IMR-90 (cell line): ENCODE data around the gene MAB21L1. TPM values are rescaled to one million over a fixed set of nuclear protein-coding genes. Genes with fewer than 3 reads are reported as not detected.

Experiments
- ATAC-seq: fragments of 200-7000 bp; cut with Tn5 transposase; 2 replicates; pipeline ENCODE4 v1.9.1; 2020; ENCODE audit warnings: low read depth, mild to moderate bottlenecking, moderate library complexity
- BruUV-seq: library from RNA; stranded (reverse); fragments of 400-500 nt; replicated peaks from 2 replicates; lab custom pipeline; 2021; lab: Mats Ljungman, UMichigan
- CTCF ChIA-PET: fragments of 300-600 bp; formaldehyde crosslinking; extraction: SDS; loops from one replicate; lab custom pipeline; 2021; ENCODE audit warnings: antibody characterized with exemption; lab: Yijun Ruan, JAX
- POLR2A ChIA-PET: fragments of 300-600 bp; sonication (Branson Sonifier 250); formaldehyde crosslinking; loops from one replicate; lab custom pipeline; 2022; ENCODE audit warnings: antibody characterized with exemption; ENCODE audit not compliant: unreplicated experiment; lab: Charles Lee
- DNase-seq: peaks from one replicate; pipeline ENCODE4 v3.0.0; 2013
- H2AFZ ChIP-seq: replicated peaks from 2 replicates; pipeline ENCODE3; 2013; ENCODE audit warnings: low read length, mild to moderate bottlenecking; ENCODE audit not compliant: poor library complexity
- H2AK5ac ChIP-seq: 2 replicates; pipeline ENCODE4 v1.6.1; 2013; ENCODE audit warnings: low read depth, low read length, inconsistent platforms
- H2AK9ac ChIP-seq: replicated peaks from 2 replicates; pipeline ENCODE3; 2013; ENCODE audit warnings: mild to moderate bottlenecking, low read depth, low read length, moderate library complexity; ENCODE audit not compliant: poor library complexity
- H2BK120ac ChIP-seq: 2 replicates; pipeline ENCODE4 v1.6.1; 2013; ENCODE audit warnings: low read depth, low read length, inconsistent platforms
- H2BK15ac ChIP-seq: 3 replicates; pipeline ENCODE4 v1.6.1; 2013; ENCODE audit warnings: low read depth, low read length, inconsistent platforms
- H2BK20ac ChIP-seq: 2 replicates; pipeline ENCODE4 v1.6.1; 2013; ENCODE audit warnings: low read depth, mild to moderate bottlenecking, inconsistent platforms, low read length, moderate library complexity
- H2BK5ac ChIP-seq: 2 replicates; pipeline ENCODE4 v1.6.1; 2013; ENCODE audit warnings: mild to moderate bottlenecking, low read depth, low read length, inconsistent platforms; ENCODE audit not compliant: poor library complexity, severe bottlenecking
- H3K14ac ChIP-seq: replicated peaks from 2 replicates; pipeline ENCODE4 v1.6.1; 2013; ENCODE audit warnings: low read depth, low read length, inconsistent platforms
- H3K18ac ChIP-seq: 2 replicates; pipeline ENCODE4 v1.6.1; 2013; ENCODE audit warnings: low read depth, low read length, control low read depth
- H3K23ac ChIP-seq: 2 replicates; pipeline ENCODE4 v1.6.1; 2013; ENCODE audit warnings: low read depth, low read length, inconsistent platforms
- H3K27ac ChIP-seq: 2 replicates; pipeline ENCODE4 v1.5.1; 2013; ENCODE audit warnings: mild to moderate bottlenecking, control low read depth, low read length; ENCODE audit not compliant: insufficient read depth
- H3K27me3 ChIP-seq: 2 replicates; pipeline ENCODE4 v1.6.1; 2013; ENCODE audit warnings: low read length; ENCODE audit not compliant: control insufficient read depth, insufficient read depth
- H3K36me3 ChIP-seq: 2 replicates; pipeline ENCODE4 v1.6.1; 2013; ENCODE audit warnings: low read length, mixed read lengths; ENCODE audit not compliant: control insufficient read depth, insufficient read depth
- H3K4ac ChIP-seq: 2 replicates; pipeline ENCODE4 v1.6.1; 2013; ENCODE audit warnings: low read depth, low read length, inconsistent platforms
- H3K4me1 ChIP-seq: 2 replicates; pipeline ENCODE4 v1.6.1; 2013; ENCODE audit warnings: low read length, mixed read lengths; ENCODE audit not compliant: control insufficient read depth, insufficient read depth
- H3K4me2 ChIP-seq: 2 replicates; pipeline ENCODE4 v1.6.1; 2013; ENCODE audit warnings: low read depth, mild to moderate bottlenecking, control low read depth, low read length, moderate library complexity
- H3K4me3 ChIP-seq: 2 replicates; pipeline ENCODE4 v1.5.1; 2013; ENCODE audit warnings: low read depth, mild to moderate bottlenecking, control low read depth, low read length, moderate library complexity; ENCODE audit not compliant: insufficient read depth
- H3K56ac ChIP-seq: 2 replicates; pipeline ENCODE4 v1.6.1; 2013; ENCODE audit warnings: low read length, inconsistent platforms; ENCODE audit not compliant: insufficient read depth; ENCODE audit errors: extremely low read depth
- H3K79me1 ChIP-seq, 2 experiments: 2 replicates each; pipeline ENCODE4 v1.6.1; 2013; ENCODE audit warnings: low read length in 2 of 2, inconsistent platforms in 1 of 2, low read depth in 1 of 2
- H3K9ac ChIP-seq: 2 replicates; pipeline ENCODE4 v1.6.1; 2013; ENCODE audit warnings: low read depth, low read length, control low read depth
- H3K9me1 ChIP-seq: 2 replicates; pipeline ENCODE4 v1.6.1; 2013; ENCODE audit warnings: low read length, inconsistent platforms; ENCODE audit not compliant: insufficient read depth
- H3K9me3 ChIP-seq: 2 replicates; pipeline ENCODE4 v1.6.1; 2013; ENCODE audit warnings: low read length; ENCODE audit not compliant: control insufficient read depth, insufficient read depth
- H4K20me1 ChIP-seq: 2 replicates; pipeline ENCODE4 v1.6.1; 2013; ENCODE audit warnings: low read length, inconsistent platforms; ENCODE audit not compliant: insufficient read depth
- H4K5ac ChIP-seq: 2 replicates; pipeline ENCODE4 v1.6.1; 2013; ENCODE audit warnings: mild to moderate bottlenecking, low read depth, low read length, control low read depth
- H4K8ac ChIP-seq, 2 experiments: 2 replicates each; pipeline ENCODE4 v1.6.1; 2013; ENCODE audit warnings: low read depth in 2 of 2, low read length in 2 of 2, control low read depth in 1 of 2, inconsistent platforms in 1 of 2
- H4K91ac ChIP-seq: 2 replicates; pipeline ENCODE4 v1.6.1; 2013; ENCODE audit warnings: low read depth, low read length, inconsistent platforms; ENCODE audit not compliant: insufficient read depth
- CEBPB ChIP-seq: IDR thresholded peaks from 2 replicates; pipeline ENCODE4 v1.6.1; 2012; ENCODE audit warnings: low read depth, low read length, improper control_type of control experiment
- CTCF ChIP-seq: conservative IDR thresholded peaks from 2 replicates; pipeline ENCODE4 v1.5.1; 2012; ENCODE audit warnings: mild to moderate bottlenecking, low read depth, low read length, improper control_type of control experiment
- ELK1 ChIP-seq: fragments of 150-350 bp; IDR thresholded peaks from 2 replicates; pipeline ENCODE4 v1.6.1; 2016; ENCODE audit warnings: low read depth, mild to moderate bottlenecking, low read length, moderate library complexity, borderline replicate concordance
- FOS ChIP-seq: fragments of 150-350 bp; IDR thresholded peaks from 2 replicates; pipeline ENCODE4 v1.6.1; 2016; ENCODE audit warnings: low read depth, low read length
- MAFK ChIP-seq: IDR thresholded peaks from 2 replicates; pipeline ENCODE4 v1.6.1; 2012; ENCODE audit warnings: low read depth, low read length, improper control_type of control experiment
- RFX5 ChIP-seq: IDR thresholded peaks from 2 replicates; pipeline ENCODE4 v1.8.0; 2012; ENCODE audit warnings: low read depth, mild to moderate bottlenecking, low read length, moderate library complexity
- USF2 ChIP-seq: fragments of 150-350 bp; IDR thresholded peaks from 2 replicates; pipeline ENCODE4 v1.6.1; 2017; ENCODE audit warnings: mild to moderate bottlenecking, antibody characterized with exemption, low read length, low read depth
- WGBS, 2 experiments: methylation state at CpG; one replicate each; pipeline versions ENCODE4 v1.1.5 to v1.1.7; 2013; ENCODE audit warnings: missing lambda C conversion rate in 2 of 2; ENCODE audit not compliant: insufficient read length in 1 of 2; ENCODE audit errors: extremely low coverage in 2 of 2; 5-methylcytosine and 5-hydroxymethylcytosine counted together
- dilution Hi-C: fragments of 300-500 bp; cut with HindIII; formaldehyde crosslinking; loops from one replicate; pipeline ENCODE4 v1.14.3; 2018; ENCODE audit warnings: low sequenced_read_pairs; ENCODE audit not compliant: unreplicated experiment
- in situ Hi-C: fragments of 300-500 bp; cut with MboI; formaldehyde crosslinking; loops from 3 replicates; pipeline ENCODE4 v1.14.3; 2019; ENCODE audit warnings: low sequenced_read_pairs, inconsistent platforms, mixed read lengths
- intact Hi-C: fragments of 100-400 bp; cut with micrococcal nuclease; formaldehyde crosslinking; loops from 2 replicates; pipeline ENCODE4 v1.10.0; 2022
- polyA plus RNA-seq, 3 experiments: library from polyadenylated mRNA; depleted of rRNA; stranded (reverse); fragments of >200 nt; gene quantifications; 2 replicates each; pipeline ENCODE4 v1.2.3, GENCODE V29; 2012; ENCODE audit warnings: low replicate concordance in 1 of 3
- total RNA-seq: library from RNA; depleted of rRNA; stranded (reverse); fragments of >200 nt; gene quantifications from 2 replicates; pipeline ENCODE4 v1.2.3, GENCODE V29; 2012

MAB21L1 gene
- total and polyA plus RNA-seq, 2 of the 4 experiments (the other 2 are of a cell fraction) = 0.53 to 0.72 TPM

- Histone ChIP-seq H3K56ac (no peak overlapping the region), H3K4me2 (no peak overlapping the region), H3K4ac (no peak overlapping the region), H2AK9ac (no peak overlapping the region), H3K9me3 (peaks cover 6% of the 10 kb centered on the region; the same call in 1 of the 2 replicates), H2BK120ac (no peak overlapping the region), H3K4me3 (no peak overlapping the region), H3K4me1 (no peaks in the 10 kb centered on the region), H3K36me3 (no peaks in the 10 kb centered on the region), H3K79me1 (no peaks in the 10 kb centered on the region), H2BK20ac (no peak overlapping the region), H3K23ac (no peak overlapping the region), H3K18ac (no peak overlapping the region), H2AK5ac (no peak overlapping the region), H4K8ac (no peak overlapping the region), H4K5ac (no peak overlapping the region), H2AFZ (no peak overlapping the region), H4K91ac (no peak overlapping the region), H3K27ac (no peak overlapping the region), H4K20me1 (no peaks in the 10 kb centered on the region), H3K27me3 (peaks cover 61% of the 10 kb centered on the region), H3K14ac (no peak overlapping the region), H3K9me1 (no peaks in the 10 kb centered on the region), H3K9ac (no peak overlapping the region), H2BK5ac (no peak overlapping the region), H2BK15ac (no peak overlapping the region)
- POLR2A ChIA-PET = no interaction called here
- intact Hi-C loops (loop anchor here (10.0 kb wide), 2 partner anchors 251 to 481 kb away; no protein-coding TSS in a partner anchor), dilution Hi-C loops (no loop called here), in situ Hi-C loops (no loop called here)
- TF ChIP-seq ELK1 (no peak), CTCF (no peak), RFX5 (no peak), CEBPB (no peak), USF2 (no peak), MAFK (no peak), FOS (no peak)
- WGBS, 2 experiments = no CpG with 5 or more reads among the region's 2 CpGs
- ATAC-seq (no peak), DNase-seq (no peak)
- BruUV-seq = no TSS peak
- CTCF ChIA-PET = no interaction called here
Observed at GRCh38 chr13:35473802-35474201, 2.7 kb downstream of the MAB21L1 start.
